ENCODE results near the gene DAB2IP. TPM values are rescaled to one million over a fixed set of nuclear protein-coding genes. Genes with fewer than 3 reads are reported as not detected.

Gene DAB2IP
- total RNA-seq, 1 donor from 2014 or later: 12.8 TPM

DNA sequence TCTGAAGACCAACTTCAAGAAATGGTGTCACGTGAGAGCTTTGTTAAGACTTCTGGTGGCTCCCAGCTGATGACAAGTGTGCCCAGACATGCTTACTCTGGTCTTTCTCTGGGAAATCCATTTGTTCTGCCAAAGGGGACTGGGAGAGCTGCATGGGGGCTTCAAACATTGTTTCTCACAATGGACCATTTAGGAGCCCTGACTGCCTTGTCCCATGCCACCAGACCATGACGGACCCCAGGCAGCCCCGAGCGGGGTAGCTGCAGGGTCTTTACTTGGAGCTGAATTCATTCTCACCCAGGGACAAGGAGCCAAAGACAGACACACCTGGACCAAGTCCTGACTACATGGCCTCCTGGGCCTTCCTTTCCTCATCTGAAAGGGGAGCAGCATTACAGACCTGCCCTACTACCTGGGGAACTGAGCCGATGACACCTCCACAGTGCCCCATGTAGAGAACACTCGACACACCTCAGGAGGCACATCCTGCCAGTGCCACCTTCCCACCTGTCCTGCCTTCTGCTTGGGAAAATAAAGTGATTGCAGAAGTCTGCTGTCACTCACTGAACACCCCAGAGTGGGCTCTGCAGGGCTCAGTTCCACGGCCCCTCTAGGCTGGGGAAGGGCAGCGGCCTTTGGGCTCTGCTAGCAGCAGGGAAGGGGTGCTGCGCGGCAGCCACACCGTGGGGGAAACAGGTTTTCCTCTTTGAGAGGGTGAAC, 169.0 kb downstream of the DAB2IP start:
- DNase-seq: no peak

DNA sequence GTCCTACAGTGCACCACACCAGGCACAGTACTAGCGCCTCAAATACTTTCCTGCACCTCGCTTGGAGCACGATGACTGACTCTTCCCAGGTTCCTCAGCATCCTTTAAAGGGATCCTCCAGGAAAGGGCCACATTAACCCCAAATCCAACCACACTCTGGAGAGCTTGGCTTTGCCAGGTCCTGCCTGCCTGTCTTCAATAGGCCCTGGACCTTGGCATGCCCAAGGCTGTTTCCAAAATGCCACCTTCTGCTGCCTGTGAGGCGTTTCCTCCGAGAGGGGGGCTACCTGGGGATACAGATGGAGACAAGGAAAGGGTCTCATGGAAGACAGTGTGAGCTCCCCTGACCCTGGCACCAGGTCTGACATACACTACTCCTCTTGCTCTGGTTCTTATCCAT, 169.9 kb downstream of the DAB2IP start:
- no peak for DNase-seq

DNA sequence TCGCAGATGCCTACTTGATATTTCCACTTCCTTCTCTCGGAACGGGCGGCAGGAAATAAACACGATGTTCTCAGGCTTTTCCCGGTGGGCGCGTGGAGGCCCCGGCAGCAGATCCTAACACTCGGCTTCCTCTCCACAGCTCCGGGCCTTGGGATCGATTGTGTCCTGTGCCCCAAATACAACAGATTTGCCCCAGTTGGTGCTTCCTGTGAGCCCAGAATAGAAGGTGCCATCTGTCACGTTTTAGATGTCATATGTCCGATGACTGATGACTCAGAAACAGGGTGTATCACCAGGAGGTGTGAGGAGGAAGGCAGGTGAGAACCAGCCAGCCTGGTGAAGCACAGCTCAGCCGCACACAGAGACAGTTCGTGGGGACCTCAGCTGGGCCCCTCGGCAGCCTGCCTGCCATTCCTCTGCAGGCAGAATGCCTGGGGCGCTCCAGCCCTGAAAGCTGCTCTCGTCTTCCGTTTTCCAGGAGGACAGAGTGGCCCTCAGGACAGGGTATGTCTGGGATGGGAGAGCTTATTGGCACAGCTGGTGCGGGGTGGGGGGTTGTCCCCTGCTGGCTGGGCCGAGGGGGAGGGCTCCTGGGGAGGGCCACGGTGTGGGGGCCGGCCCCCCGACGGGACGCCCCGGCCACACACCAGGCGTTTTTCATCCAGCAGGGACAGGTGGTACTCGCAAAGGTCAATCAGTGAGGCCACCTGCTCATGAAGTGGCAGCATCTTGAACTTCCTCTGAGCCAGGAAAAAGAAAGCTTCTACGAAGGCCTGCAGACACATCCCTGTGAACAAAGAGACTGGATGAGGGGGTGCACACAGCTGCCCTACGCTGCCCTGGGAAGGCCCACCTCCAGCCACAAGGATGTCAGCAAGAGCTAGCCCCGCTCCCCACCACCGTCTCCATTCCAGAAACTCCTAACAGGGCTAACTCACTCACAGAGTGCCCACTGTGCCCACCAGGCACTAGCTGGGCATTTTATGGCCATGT, 171.0 kb downstream of the DAB2IP start:
- no peak for DNase-seq

DNA sequence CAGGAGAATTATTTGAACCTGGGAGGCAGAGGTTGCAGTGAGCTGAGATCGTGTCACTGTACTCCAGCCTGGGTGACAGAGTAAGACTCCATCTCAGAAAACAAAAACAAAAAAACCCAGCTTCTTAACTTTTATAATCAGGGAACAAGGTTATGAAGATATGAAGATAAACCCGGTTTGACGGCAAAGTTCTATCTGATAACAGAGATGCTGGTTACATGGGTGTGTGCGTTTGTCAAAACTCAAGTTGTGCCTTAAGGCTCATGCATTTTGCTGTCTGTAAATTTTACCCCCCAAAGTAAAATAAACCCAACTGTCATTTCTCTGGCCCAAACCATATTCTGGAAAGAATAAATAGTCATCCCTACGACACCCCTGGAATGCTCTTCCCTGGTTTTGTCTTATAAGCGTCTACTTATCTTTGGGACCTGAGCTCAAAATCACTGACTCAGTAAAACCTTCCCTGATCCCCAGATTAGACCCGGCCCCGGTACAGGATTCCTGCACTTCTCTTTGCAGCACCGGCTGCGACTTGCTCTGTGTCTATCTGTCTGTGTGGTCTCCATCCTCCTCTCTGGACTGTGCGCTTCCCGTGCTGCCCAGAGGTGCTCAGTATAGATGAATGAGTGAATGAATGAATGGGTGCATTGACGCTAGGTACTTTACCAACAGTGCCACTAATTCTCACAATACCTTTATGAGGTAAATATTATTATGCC, 172.2 kb downstream of the DAB2IP start:
- DNase-seq: no peak

DNA sequence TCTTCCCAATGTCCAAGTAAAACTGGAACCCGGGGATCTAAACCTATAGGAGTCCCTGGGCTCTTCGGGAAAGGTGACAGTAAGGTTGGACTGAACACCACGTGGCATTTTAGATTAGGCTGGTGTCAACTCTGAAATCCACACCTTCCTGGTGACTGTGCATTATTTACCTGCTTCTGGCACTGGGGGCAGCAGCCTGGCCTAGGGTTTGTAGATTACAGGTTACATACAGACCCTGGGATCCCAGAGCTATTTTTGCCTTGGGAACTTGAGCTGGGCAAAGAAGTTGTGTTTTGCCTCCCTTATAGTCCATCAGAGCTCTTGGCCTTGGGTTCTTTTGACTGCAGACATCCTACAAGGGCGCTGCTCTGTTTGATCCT, 173.2 kb downstream of the DAB2IP start:
- DNase-seq: no peak

DNA sequence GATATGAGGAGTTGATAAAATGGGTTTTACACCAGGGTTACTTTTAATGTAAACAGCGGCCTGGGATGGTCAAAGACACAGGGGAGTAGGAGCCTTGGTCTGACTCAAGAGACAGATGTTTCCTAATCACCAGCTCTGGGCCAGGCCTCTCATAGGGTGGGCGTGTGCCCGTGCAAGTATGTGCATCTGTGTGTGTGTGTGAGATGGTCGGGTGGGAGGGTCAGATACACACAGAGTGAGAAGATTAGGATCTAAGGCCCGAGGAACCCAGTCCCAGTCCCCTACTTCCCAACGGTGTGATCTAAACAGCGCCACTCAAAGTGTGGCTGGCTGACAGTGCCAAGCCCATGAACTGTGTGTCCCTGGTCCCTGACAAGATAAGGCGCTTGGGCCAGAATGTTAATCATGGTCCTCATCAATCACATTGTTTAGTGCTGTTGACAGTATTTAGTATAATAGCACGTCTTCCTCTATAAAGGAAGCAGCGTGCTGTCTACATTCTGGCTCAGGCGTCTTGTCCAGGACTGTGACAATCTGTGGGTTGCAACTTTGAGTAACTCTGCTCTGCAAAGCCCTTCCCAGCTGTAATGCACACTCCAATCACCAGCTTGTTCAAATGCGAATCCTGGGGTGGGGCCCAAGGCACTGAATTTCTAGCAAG, 173.7 kb downstream of the DAB2IP start:
- DNase-seq: peak; percentile 3

DNA sequence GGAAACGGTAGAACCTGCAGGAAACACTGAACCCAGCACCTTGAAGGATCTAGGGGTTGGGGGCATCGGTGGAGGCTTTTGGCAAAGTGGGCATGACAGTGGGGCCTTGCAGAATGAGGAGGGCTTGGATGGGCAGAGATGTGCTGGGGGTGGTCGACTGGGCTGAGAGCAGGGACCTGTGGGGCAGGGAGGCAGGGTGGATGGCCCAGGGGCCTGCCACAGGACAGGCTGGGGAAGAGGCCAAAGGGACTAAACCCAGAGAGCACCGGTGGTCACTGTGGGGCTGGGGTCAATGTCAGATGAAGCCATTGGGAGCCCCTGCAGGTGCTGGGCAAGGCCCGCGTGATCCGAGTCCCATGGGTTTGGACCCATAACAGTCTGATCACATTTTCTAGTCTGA, 175.3 kb downstream of the DAB2IP start:
- DNase-seq: no peak

DNA sequence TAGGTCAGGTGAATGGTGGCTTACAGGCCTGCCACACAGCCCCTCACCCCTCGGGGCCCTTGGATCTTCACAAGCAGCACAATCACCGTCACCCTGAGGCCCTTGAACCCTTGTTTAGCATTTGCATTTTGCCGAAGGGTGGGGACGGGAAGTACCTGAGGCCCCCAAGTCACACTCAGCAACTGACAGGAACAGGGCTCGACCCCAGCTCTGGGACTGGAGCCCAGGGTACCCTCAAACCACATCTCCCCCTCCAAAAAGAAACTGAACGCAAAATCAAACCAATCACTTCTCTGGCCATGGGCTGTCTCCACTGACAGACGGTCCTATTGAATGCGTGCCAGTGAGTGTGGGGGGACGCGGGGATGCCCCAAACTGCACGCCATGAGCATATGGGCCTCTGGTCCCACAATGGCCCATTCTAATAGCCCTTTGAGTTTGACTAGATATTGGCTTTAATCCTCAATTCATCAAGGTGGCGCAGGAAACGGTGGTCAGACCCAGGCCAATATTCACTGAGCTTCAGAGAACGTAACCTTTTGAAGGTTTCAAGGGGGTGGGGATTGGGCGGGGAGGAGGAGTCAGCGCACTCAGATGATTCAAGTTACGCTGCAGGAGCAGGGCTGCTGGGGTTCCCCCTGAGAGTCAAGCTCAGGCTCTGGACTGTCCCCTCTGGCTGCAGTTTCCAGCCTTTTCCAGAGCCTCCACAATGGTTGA, 176.0 kb downstream of the DAB2IP start:
- no peak for DNase-seq

DNA sequence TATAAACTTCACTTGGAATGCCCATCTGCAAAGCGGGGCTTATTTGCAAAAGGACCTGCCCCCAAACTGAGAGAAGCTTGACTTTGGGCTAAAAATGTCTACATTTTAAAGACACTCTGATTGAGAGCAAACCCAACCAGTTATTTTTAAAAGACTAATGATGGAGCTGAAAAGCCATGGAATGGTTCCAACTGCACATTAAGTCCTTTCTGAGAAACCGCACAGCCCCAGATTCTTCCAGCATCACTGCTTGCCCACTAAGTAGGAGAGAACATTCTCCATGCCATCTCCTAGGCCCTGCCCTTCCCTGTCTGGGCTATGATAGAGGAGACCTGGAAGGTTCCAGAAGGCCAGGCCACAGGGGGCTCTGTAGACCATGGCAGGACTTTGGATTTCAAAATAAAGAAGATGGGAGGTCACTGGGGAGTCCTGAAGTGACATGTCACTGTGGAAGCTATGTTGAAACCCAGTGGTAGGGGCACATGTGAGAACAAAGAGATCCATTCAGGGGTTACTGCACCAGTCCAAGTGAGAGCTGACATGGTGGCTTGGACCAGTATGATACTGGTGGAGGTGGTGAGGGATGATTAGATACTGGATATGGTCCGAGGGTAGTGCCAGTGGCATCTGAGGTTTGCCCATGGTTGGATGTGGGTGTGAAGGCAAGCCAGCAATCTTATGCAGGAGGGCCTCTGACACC, 179.2 kb downstream of the DAB2IP start:
- DNase-seq: no peak

DNA sequence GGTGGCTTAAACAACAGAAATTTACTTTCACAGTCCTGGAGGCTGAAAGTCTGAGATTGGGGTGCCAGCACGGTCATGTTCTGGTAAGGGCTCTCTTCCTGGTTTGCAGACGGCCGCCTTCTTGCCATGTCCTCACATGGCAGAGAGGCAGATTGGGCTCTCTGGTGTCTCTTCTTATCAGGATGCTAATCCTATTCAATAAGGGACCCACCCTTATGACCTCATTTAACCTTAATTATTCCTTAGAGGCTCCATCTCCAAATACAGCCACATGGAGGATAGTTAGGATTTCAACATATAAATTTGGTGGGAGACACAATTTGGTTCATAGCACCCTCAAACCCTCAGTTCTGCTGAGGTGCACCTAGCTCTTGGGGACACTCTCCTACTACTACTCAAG, 180.4 kb downstream of the DAB2IP start:
- DNase-seq: no peak

DNA sequence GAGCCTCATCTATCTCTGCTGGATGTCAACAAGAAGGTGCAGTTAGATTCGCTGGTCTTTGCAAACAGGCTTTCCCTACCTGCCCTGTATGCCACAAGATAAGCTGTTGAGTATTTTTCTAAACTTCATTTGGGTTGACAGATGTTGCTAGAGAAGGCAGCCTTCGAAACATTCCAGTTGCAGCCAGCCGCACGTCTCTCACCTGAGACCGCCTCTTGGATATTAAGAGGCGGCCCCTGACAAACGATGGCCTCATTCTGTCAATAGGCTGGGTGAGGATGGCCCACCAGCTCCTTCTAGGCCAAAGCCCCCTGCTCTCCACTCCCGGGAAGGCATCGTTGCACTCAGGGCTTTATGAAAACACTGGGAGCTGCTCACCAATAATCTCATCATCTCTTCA, 181.6 kb downstream of the DAB2IP start:
- no peak for DNase-seq

Other genes with a start within 250 kb of the DAB2IP start
- gene GGTA1, start 151.8 kb upstream of the DAB2IP start, total RNA-seq: 9.6 TPM